NCI-H146 (cell line): Measurements from ENCODE around the gene QRICH1.
"Not testable (repeated sequence)": the region's sequence is repeated elsewhere in the genome, so short reads cannot be mapped to it uniquely, and the experiment has no call there.

Experiments used
- DNase-seq: peaks from one replicate; lab custom pipeline; 2025; lab: John Stamatoyannopoulos, UW

QRICH1 gene

GRCh38 chr3:49017229-49017970, 76.5 kb downstream of the QRICH1 start:
- DNase-seq: peak; percentile 48

GRCh38 chr3:49016414-49017228, 77.2 kb downstream of the QRICH1 start:
- DNase-seq: no peak

GRCh38 chr3:49015765-49016164, 78.1 kb downstream of the QRICH1 start:
- DNase-seq: no peak

DNA sequence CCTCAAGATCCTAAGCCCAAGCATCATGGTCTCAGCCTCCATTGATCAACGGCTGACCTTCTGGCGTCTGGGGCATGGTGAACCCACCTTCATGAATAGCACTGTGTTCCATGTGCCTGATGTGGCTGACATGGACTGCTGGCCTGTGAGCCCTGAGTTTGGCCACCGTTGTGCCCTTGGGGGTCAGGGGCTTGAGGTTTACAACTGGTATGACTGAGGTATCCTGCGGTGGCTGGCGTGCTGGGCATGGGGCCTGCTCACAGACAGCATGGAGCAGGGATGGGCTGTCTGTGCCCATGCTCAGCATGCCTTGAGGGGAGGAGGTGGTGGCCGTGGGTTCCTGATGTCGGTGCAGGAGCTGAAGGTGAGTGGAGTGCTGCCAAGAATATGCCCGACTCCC, 78.8 kb downstream of the QRICH1 start:
- DNase-seq: no peak

DNA sequence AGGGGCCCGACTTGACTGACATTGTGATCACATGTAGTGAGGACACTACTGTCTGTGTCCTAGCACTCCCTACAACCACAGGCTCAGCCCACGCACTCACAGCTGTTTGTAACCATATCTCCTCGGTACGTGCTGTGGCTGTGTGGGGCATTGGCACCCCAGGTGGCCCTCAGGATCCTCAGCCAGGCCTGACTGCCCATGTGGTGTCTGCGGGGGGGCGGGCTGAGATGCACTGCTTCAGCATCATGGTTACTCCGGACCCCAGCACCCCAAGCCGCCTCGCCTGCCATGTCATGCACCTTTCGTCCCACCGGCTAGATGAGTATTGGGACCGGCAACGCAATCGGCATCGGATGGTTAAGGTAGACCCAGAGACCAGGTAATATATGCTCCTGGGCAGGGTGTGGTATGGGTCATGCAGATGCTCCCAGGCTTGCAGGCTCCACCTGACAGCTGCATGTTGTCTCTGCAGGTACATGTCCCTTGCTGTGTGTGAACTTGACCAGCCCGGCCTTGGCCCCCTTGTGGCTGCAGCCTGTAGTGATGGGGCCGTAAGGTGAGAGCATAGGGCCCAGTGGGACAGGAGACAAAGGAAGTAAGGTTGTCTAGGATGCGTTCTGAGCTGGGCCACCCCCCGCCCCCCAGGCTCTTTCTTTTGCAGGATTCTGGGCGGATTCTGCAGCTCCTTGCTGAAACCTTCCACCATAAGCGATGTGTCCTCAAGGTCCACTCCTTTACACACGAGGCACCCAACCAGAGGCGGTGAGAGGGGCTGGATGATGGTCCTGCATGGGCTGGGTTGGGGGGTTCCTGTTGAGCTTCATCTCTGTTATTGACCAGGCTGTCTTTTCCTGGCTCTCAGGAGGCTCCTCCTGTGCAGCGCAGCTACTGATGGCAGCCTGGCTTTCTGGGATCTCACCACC, 79.9 kb downstream of the QRICH1 start:
- DNase-seq: peak; percentile 44

- DNase-seq: no peak
These were observed 80.6 kb downstream of the QRICH1 start for GRCh38 chr3:49013113-49013737.

DNA sequence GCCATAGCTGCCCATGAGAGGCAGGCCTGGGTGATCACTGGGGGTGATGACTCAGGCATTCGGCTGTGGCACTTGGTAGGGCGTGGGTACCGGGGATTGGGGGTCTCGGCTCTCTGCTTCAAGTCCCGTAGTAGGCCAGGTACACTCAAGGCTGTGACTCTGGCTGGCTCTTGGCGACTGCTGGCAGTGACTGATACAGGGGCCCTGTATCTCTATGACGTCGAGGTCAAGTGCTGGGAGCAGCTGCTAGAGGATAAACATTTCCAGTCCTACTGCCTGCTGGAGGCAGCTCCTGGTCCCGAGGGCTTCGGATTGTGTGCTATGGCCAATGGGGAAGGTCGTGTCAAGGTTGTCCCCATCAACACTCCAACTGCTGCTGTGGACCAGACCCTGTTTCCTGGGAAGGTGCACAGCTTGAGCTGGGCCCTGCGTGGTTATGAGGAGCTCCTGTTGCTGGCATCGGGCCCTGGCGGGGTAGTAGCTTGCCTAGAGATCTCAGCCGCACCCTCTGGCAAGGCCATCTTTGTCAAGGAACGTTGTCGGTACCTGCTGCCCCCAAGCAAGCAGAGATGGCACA, 81.3 kb downstream of the QRICH1 start:
- DNase-seq: no peak

DNA sequence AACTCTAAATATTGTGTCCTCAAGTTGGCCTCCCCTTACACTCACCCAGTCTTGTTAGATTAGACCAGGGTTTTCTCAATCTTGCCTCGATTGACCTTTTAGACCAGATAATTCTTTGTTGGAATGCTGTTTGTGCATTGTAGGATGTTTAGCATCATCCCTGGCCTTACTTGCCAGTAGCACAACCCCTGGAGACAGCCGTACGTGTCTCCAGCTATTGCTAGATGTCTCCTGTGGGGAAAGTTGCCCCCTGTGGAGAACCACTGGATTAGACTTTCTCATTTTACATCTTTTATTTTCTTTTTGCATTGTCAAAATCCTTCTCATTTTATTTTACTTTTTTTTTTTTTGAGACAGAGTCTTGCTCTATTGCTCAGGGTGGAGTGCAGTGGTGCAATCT, 84.5 kb downstream of the QRICH1 start:
- DNase-seq: no peak

DNA sequence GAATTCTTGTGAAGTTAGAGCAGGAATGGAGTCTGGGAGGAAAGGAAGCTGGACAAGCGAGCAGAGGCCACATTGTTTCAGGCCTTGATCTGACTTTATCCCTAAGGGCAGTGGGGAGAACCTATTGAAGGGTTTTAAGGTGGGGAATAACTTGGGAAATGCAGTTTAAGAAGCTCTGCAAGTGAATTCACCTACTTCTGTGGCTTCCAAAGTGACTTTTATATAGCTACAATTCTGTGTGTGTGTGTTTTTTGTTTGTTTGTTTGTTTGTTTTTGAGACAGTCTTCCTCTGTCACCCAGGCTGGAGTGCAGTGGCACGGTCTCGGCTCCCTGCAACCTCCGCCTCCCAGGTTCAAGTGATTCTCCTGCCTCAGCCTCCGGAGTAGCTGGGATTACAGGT, 85.2 kb downstream of the QRICH1 start:
- DNase-seq: not testable (repeated sequence)

GRCh38 chr3:49007771-49008528, 85.9 kb downstream of the QRICH1 start:
- DNase-seq: peak; percentile 73

DNA sequence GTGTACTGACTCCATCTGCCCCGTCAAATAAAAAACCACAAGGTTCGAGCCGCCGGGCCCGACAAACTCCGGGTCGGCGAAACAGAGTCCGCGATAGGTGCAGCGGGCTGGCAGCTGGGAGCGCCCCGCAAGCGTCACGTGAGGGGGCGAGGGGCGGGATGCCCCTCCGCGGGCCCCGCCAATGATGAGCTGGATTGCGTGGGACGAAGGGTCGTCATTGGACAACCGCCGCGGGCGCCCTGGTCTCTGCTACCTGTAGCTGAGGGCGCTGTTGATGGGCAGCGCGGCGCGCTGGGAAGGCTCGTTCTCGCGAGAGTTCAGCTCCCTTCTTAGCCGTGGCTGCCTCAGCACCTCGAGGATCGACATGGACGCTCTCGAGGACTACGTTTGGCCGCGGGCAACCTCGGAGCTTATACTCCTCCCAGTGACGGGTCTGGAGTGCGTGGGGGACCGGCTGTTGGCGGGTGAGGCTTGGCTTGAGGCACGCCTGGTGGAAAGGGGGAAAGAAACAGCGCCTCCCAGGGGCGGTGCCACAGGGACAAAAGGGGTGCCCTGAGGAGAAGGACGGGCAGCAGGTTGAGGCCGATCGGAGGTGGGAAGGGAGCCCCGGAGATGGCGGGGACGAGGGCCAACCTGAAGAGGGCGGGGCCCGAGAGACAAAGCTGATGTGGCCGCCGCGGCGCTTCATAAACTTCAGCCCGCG, 86.7 kb downstream of the QRICH1 start, which contains the start of gene WDR6:
Gene WDR6 (plus strand): TSS at position 324 of the 703 bp plus-strand sequence. CDS start 41 bp downstream, at position 365.
- DNase-seq: peak; percentile 93

GRCh38 chr3:49006408-49007067, 87.3 kb downstream of the QRICH1 start:
- DNase-seq: peak; percentile 6

DNA sequence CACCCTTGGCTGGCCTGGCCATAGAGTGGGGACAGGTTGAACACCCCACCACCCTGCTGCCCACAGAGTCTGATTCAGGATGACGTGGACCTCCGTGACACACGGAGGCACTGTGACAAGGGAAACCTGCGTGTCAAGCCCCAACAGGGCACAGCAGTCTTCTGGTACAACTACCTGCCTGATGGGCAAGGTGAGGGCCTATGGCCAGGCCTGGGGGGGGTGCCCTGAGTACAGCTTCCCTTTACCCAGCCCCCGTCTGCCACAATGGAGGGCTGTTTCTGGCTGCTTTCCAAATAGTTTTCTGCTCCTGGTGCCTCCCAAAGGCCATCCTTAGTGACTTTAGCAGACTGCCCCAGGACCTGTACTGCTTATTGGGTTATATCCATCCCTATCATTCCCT, 87.9 kb downstream of the QRICH1 start:
- no peak for DNase-seq

GRCh38 chr3:49005303-49005680, 88.6 kb downstream of the QRICH1 start:
- DNase-seq: no peak

- peak; percentile 76 for DNase-seq
These were observed 89.2 kb downstream of the QRICH1 start for GRCh38 chr3:49004352-49005302.

DNA sequence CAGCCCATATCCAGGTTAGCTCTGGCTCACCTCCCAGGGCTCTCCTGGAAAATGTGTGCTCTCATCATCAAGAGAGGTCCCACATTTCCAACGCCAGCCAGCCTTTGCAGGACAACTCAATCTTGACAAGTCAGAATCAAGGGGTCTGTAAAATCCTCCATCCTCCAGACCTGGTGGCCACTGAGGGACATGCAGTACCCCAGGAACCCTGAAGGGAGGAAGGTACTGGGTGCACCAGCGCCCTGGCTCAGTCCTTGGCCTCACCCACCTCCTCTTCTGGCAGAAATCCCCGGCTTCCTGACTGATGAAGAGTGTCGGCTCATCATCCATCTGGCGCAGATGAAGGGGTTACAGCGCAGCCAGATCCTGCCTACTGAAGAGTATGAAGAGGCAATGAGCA, 92.7 kb downstream of the QRICH1 start:
- DNase-seq: no peak

- DNase-seq: peak; percentile 78
These were observed 94.6 kb downstream of the QRICH1 start for GRCh38 chr3:48999085-48999858.
